OCI-LY7 (cell line): Measurements from ENCODE around the gene ARHGAP4. TPM values are rescaled to one million over a fixed set of nuclear protein-coding genes. Genes with fewer than 3 reads are reported as not detected.
A peak's percentile ranks its signal among the peaks of the same experiment; 100 is the strongest.

Experiments
- BruUV-seq: library from RNA; stranded (reverse); fragments of 400-500 nt; replicated peaks from 2 replicates; lab custom pipeline; 2021; lab: Mats Ljungman, UMichigan
- CTCF ChIA-PET: fragments of 300-600 bp; sonication (Branson Sonifier 250); formaldehyde crosslinking; loops from one replicate; lab custom pipeline; 2022; ENCODE audit warnings: antibody characterized with exemption; ENCODE audit not compliant: unreplicated experiment; lab: Charles Lee
- POLR2A ChIA-PET: fragments of 300-600 bp; sonication (Branson Sonifier 250); formaldehyde crosslinking; loops from one replicate; lab custom pipeline; 2022; ENCODE audit warnings: antibody characterized with exemption; lab: Charles Lee
- DNase-seq: peaks from one replicate; pipeline ENCODE4 v3.0.0-alpha.2; 2015; ENCODE audit warnings: low spot score
- H2AFZ ChIP-seq: fragments of 200-600 bp; sonication (generic), shearing (Covaris generic); 2 replicates; pipeline ENCODE4 v1.6.1; 2014; ENCODE audit warnings: mild to moderate bottlenecking, antibody characterized with exemption, low read length, moderate library complexity
- H3K27ac ChIP-seq: fragments of 200-600 bp; sonication (generic); 2 replicates; pipeline ENCODE4 v1.5.1; 2014; ENCODE audit warnings: mixed run types, low read depth, mild to moderate bottlenecking, moderate library complexity, low read length, inconsistent platforms; ENCODE audit not compliant: poor library complexity, severe bottlenecking
- H3K36me3 ChIP-seq: fragments of 200-600 bp; sonication (generic); 2 replicates; pipeline ENCODE4 v1.6.1; 2014; ENCODE audit warnings: mild to moderate bottlenecking, antibody characterized with exemption, low read length, moderate library complexity, mixed read lengths; ENCODE audit not compliant: insufficient read depth
- H3K4me1 ChIP-seq: fragments of 200-600 bp; sonication (generic); 2 replicates; pipeline ENCODE4 v1.5.1; 2014; ENCODE audit warnings: mild to moderate bottlenecking, low read length; ENCODE audit not compliant: insufficient read depth, poor library complexity, severe bottlenecking
- H3K4me2 ChIP-seq: fragments of 200-600 bp; sonication (generic); 2 replicates; pipeline ENCODE4 v1.6.1; 2014; ENCODE audit warnings: mild to moderate bottlenecking, low read length
- H3K4me3 ChIP-seq: fragments of 200-600 bp; sonication (generic); 2 replicates; pipeline ENCODE4 v1.5.1; 2014; ENCODE audit warnings: mild to moderate bottlenecking, low read depth, low read length; ENCODE audit not compliant: poor library complexity, severe bottlenecking
- H3K79me2 ChIP-seq: fragments of 200-600 bp; sonication (generic); 2 replicates; pipeline ENCODE4 v1.6.1; 2016; ENCODE audit warnings: low read depth, mild to moderate bottlenecking, low read length, moderate library complexity, mixed read lengths; ENCODE audit not compliant: insufficient read depth
- H3K9me2 ChIP-seq: fragments of 200-600 bp; sonication (generic); 2 replicates; pipeline ENCODE4 v1.6.1; 2016; ENCODE audit warnings: mild to moderate bottlenecking, low read length, mixed read lengths; ENCODE audit not compliant: insufficient read depth
- H3K9me3 ChIP-seq: fragments of 200-600 bp; sonication (generic); 2 replicates; pipeline ENCODE4 v1.6.1; 2014; ENCODE audit warnings: mild to moderate bottlenecking, mixed run types, low read length, mixed read lengths
- H4K20me1 ChIP-seq: fragments of 200-600 bp; sonication (generic); 2 replicates; pipeline ENCODE4 v1.6.1; 2014; ENCODE audit warnings: mild to moderate bottlenecking, antibody characterized with exemption, low read length, moderate library complexity, mixed read lengths; ENCODE audit not compliant: insufficient read depth
- CTCF ChIP-seq: fragments of 200-600 bp; sonication (generic); conservative IDR thresholded peaks from 2 replicates; pipeline ENCODE4 v1.5.1; 2014; ENCODE audit warnings: mild to moderate bottlenecking, antibody characterized with exemption, low read length, moderate library complexity, mixed read lengths
- EZH2phosphoT487 ChIP-seq: fragments of 200-600 bp; sonication (generic); IDR thresholded peaks from 2 replicates; pipeline ENCODE4 v1.6.1; 2018; ENCODE audit warnings: low read depth, borderline replicate concordance, mild to moderate bottlenecking, mixed run types, antibody characterized with exemption, low read length, moderate library complexity, mixed read lengths
- intact Hi-C: fragments of 100-400 bp; cut with micrococcal nuclease; formaldehyde crosslinking; loops from one replicate; pipeline ENCODE4 v1.10.0; 2022; ENCODE audit not compliant: unreplicated experiment
- total RNA-seq, 2 experiments: library from RNA; depleted of rRNA in 1 of 2; stranded (reverse); fragments of >200 nt in 1 of 2; shearing (Covaris generic) in 1 of 2; gene quantifications; 2 replicates each; pipeline ENCODE4 v1.2.3, GENCODE V29; 2014 to 2022

Gene ARHGAP4
- total RNA-seq, 2 experiments from 2014 or later: 126 to 128 TPM

DNA sequence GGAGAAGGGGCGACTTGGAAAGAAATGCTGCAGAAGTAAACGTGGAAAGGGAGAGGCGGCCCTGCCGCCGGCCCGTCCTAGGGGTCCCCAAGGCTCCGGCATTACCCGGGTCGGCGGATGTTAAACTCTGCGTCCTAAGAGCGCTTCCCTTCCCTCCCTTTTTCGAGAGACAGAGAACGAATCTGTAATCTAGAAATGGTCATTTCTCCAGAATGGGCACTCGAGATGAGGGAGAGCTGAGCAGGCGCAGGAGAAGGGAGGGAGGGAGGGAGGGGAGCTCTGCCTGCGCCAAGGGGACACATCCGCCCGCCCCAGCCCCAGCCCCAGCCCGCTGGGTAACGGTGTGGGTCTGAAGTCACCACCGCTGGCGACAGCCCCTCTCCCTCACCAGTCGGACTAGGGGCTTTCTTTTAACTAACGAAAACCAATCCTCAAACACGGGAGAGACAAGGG lies 43.9 kb upstream of the ARHGAP4 start:
- no peaks in the 10 kb centered on the region for H3K9me3 ChIP-seq
- no peak for TF ChIP-seq EZH2phosphoT487
- no peak for TF ChIP-seq CTCF
- H2AFZ ChIP-seq: no peak overlapping the region
- DNase-seq: peak; percentile 41
- H3K4me1 ChIP-seq: peaks cover 49% of the 10 kb centered on the region
- H3K27ac ChIP-seq: peak overlapping the region; percentile 89
- H4K20me1 ChIP-seq: peaks cover 14% of the 10 kb centered on the region; the same call in 1 of the 2 replicates
- H3K9me2 ChIP-seq: no peaks in the 10 kb centered on the region
- CTCF ChIA-PET: interaction anchor here (0.9 kb wide), 1 partner anchor 45 kb away, joined by 3 read pairs; no protein-coding TSS in a partner anchor
- intact Hi-C loops: loop anchor here (2.0 to 5.0 kb wide), 3 partner anchors 41 to 792 kb away; partner anchors contain the start of genes DKC1, IDH3G and SSR4
- H3K79me2 ChIP-seq: peaks cover 65% of the 10 kb centered on the region
- BruUV-seq: no TSS peak
- POLR2A ChIA-PET: interaction anchor here (1.1 to 5.4 kb wide), 3 partner anchors 24 to 45 kb away, joined by 3 to 33 read pairs (median 4); partner anchors contain the start of gene ARHGAP4
- peak overlapping the region; percentile 100 for H3K4me2 ChIP-seq
- peaks cover 49% of the 10 kb centered on the region for H3K36me3 ChIP-seq
- peak overlapping the region; percentile 78 for H3K4me3 ChIP-seq

GRCh38 chrX:153969125-153969903 lies 43.2 kb upstream of the ARHGAP4 start:
- TF ChIP-seq EZH2phosphoT487 (no peak), CTCF (peak; percentile 9; the same call in 1 of the 2 replicates)
- no peaks in the 10 kb centered on the region for H3K9me2 ChIP-seq
- H3K27ac ChIP-seq: peak overlapping the region; percentile 89
- peak; percentile 21 for DNase-seq
- H3K36me3 ChIP-seq: peaks cover 55% of the 10 kb centered on the region
- H4K20me1 ChIP-seq: peaks cover 14% of the 10 kb centered on the region; the same call in 1 of the 2 replicates
- peaks cover 43% of the 10 kb centered on the region for H3K4me1 ChIP-seq
- no TSS peak for BruUV-seq
- H3K4me2 ChIP-seq: peak overlapping the region; percentile 100
- peaks cover 71% of the 10 kb centered on the region for H3K79me2 ChIP-seq
- peak overlapping the region; percentile 78 for H3K4me3 ChIP-seq
- H2AFZ ChIP-seq: no peak overlapping the region
- ChIA-PET CTCF (interaction anchor here (0.9 to 1.4 kb wide), 2 partner anchors 42 to 44 kb away, joined by 3 read pairs; no protein-coding TSS in a partner anchor), POLR2A (interaction anchor here (0.6 to 5.4 kb wide), 6 partner anchors 9 to 175 kb away, joined by 3 to 33 read pairs (median 3); partner anchors contain the start of genes ARHGAP4, IDH3G and SSR4)
- intact Hi-C loops: loop anchor here (5.0 kb wide), 1 partner anchor 177 kb away; the partner anchor contains the start of genes IDH3G and SSR4
- no peaks in the 10 kb centered on the region for H3K9me3 ChIP-seq
